ENCODE results near the gene ERCC6L2.

GRCh38 chr9:95952471-95952870 lies 77.0 kb downstream of the ERCC6L2 start:
- TF ChIP-seq ZNF317 (CRISPR knock-in tag; IDR thresholded peaks at IDR 0.05; ENCODE audit: borderline replicate concordance, low read depth) (no peak), CREB1 (CRISPR knock-in tag; IDR thresholded peaks at IDR 0.05) (no peak), NFE2L1 (CRISPR knock-in tag; IDR thresholded peaks at IDR 0.05) (no peak)

Measured in WTC11 (cell line).